Neural progenitor cell (in vitro differentiated cells): ENCODE data around the gene NCOA4. TPM values are rescaled to one million over a fixed set of nuclear protein-coding genes. Genes with fewer than 3 reads are reported as not detected.
A peak's percentile ranks its signal among the peaks of the same experiment; 100 is the strongest.

Source experiments
- DNase-seq: peaks from one replicate; pipeline ENCODE4 v3.0.0-alpha.2; 2016; ENCODE audit warnings: low spot score
- H2AFZ ChIP-seq: fragments of 200-600 bp; sonication (generic); replicated peaks from 2 replicates; pipeline ENCODE4 v1.6.1; 2016; ENCODE audit warnings: antibody characterized with exemption
- H3F3A ChIP-seq: fragments of 200-600 bp; sonication (generic); 2 replicates; pipeline ENCODE4 v1.6.1; 2016; ENCODE audit warnings: antibody characterized with exemption, low read depth
- H3K27ac ChIP-seq: fragments of 200-600 bp; sonication (generic); 2 replicates; pipeline ENCODE4 v1.5.1; 2016; ENCODE audit warnings: mild to moderate bottlenecking
- H3K27me3 ChIP-seq: fragments of 200-600 bp; sonication (generic); 2 replicates; pipeline ENCODE4 v1.6.1; 2016; ENCODE audit warnings: mild to moderate bottlenecking, moderate library complexity
- H3K36me3 ChIP-seq: fragments of 200-600 bp; sonication (generic); 2 replicates; pipeline ENCODE4 v1.5.1; 2016
- H3K4me1 ChIP-seq: fragments of 200-600 bp; sonication (generic); 2 replicates; pipeline ENCODE4 v1.6.1; 2016; ENCODE audit warnings: mixed run types
- H3K4me2 ChIP-seq: fragments of 200-600 bp; sonication (generic); 2 replicates; pipeline ENCODE4 v1.6.1; 2016
- H3K4me3 ChIP-seq: fragments of 200-600 bp; sonication (generic); 2 replicates; pipeline ENCODE4 v1.5.1; 2016
- H3K79me2 ChIP-seq: fragments of 200-600 bp; sonication (generic); 2 replicates; pipeline ENCODE4 v1.6.1; 2016; ENCODE audit warnings: low read depth
- H3K9ac ChIP-seq: fragments of 200-600 bp; sonication (generic); 2 replicates; pipeline ENCODE4 v1.6.1; 2016
- H3K9me3 ChIP-seq: fragments of 200-600 bp; sonication (generic); 2 replicates; pipeline ENCODE4 v1.5.1; 2016; ENCODE audit warnings: low read depth
- H4K20me1 ChIP-seq: fragments of 200-600 bp; sonication (generic); 2 replicates; pipeline ENCODE4 v1.6.1; 2016; ENCODE audit warnings: low read depth
- H3K27ac Mint-ChIP-seq: 3 replicates; pipeline ENCODE4 v1.8.0; 2021; ENCODE audit warnings: mixed read lengths
- H3K27me3 Mint-ChIP-seq: 2 replicates; pipeline ENCODE4 v1.8.0; 2022; ENCODE audit warnings: low read depth, mild to moderate bottlenecking, inconsistent platforms, moderate library complexity, mixed read lengths; ENCODE audit not compliant: insufficient read depth
- H3K36me3 Mint-ChIP-seq: 3 replicates; pipeline ENCODE4 v1.8.0; 2021; ENCODE audit warnings: mixed read lengths
- H3K4me1 Mint-ChIP-seq: 3 replicates; pipeline ENCODE4 v1.8.0; 2021; ENCODE audit warnings: mixed read lengths
- H3K4me3 Mint-ChIP-seq: 3 replicates; pipeline ENCODE4 v1.8.0; 2021; ENCODE audit warnings: mild to moderate bottlenecking, moderate library complexity, mixed read lengths
- H3K9me3 Mint-ChIP-seq: 3 replicates; pipeline ENCODE4 v1.8.0; 2020; ENCODE audit warnings: mixed read lengths
- EZH2 ChIP-seq: fragments of 200-600 bp; sonication (generic); IDR thresholded peaks from 2 replicates; pipeline ENCODE4 v1.6.1; 2017; ENCODE audit warnings: antibody characterized with exemption, mild to moderate bottlenecking, moderate library complexity
- EZH2phosphoT487 ChIP-seq: fragments of 200-600 bp; sonication (generic); IDR thresholded peaks from 2 replicates; pipeline ENCODE4 v1.6.1; 2017; ENCODE audit warnings: antibody characterized with exemption
- total RNA-seq: library from RNA; depleted of rRNA; stranded (reverse); fragments of >200 nt; gene quantifications from 2 replicates; pipeline ENCODE4 v1.2.3, GENCODE V29; 2015; ENCODE audit warnings: low replicate concordance
- TF ChIP-seq, protein P1 (sequence below): fragments of 200-600 bp; sonication (generic); IDR thresholded peaks from 2 replicates; pipeline ENCODE4 v1.5.1; 2017; ENCODE audit warnings: antibody characterized with exemption, mild to moderate bottlenecking

Gene NCOA4
- total RNA-seq, 1 donor from 2014 or later: 91.7 TPM

DNA sequence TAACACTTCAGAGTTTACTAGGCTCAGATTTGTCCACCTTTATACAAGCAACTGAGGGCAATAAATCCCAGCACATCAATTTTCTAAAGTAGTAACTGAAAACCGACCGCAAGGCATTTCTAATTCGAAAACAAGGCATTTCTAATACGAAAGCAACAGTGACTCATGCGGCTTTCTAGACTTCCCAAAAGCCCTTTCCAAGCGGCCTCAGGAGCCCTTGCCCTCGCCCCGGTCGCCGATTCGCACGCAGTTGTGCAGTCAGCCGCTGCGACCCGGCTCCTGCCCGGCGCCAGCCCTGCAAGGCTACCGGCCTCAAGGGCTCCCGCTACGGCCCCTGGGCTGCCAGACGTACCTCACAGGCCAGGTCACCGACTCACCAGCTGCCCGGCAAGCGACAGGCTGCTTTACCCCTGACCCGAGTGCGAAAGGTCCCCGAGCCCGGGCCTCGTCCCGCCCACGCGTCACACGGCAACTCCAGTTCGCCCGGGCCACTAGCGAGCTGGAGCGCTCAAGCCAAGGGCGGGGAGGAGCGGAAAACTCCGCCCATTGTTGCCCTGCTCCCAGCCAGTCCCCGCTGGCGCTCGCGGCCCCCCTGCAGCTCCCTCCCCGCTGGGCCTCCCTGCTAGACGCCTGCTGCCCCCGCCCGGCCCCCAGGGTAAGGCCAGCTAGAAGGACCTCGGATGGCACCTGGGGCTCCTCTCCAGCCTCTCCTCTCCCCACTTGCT is 7.3 kb downstream of the NCOA4 start:
- Mint-ChIP-seq H3K36me3 (peaks cover 4% of the 10 kb centered on the region), H3K4me3 (peak overlapping the region; percentile 86), H3K27me3 (no peaks in the 10 kb centered on the region), H3K4me1 (peaks cover 21% of the 10 kb centered on the region), H3K27ac (peak overlapping the region; percentile 51), H3K9me3 (no peaks in the 10 kb centered on the region)
- H3K9me3 ChIP-seq: no peaks in the 10 kb centered on the region
- peaks cover 63% of the 10 kb centered on the region for H3K79me2 ChIP-seq
- no peak overlapping the region for H3K9ac ChIP-seq
- no peaks in the 10 kb centered on the region for H3K4me1 ChIP-seq
- no peak overlapping the region for H3K27ac ChIP-seq
- no peaks in the 10 kb centered on the region for H3K36me3 ChIP-seq
- no peak overlapping the region for H2AFZ ChIP-seq
- peak overlapping the region; percentile 85 for H3K4me2 ChIP-seq
- DNase-seq: peak; percentile 93
- no peaks in the 10 kb centered on the region for H3K27me3 ChIP-seq
- H3K4me3 ChIP-seq: peak overlapping the region; percentile 50
- no peak for TF ChIP-seq EZH2
- TF ChIP-seq, protein P1, sequence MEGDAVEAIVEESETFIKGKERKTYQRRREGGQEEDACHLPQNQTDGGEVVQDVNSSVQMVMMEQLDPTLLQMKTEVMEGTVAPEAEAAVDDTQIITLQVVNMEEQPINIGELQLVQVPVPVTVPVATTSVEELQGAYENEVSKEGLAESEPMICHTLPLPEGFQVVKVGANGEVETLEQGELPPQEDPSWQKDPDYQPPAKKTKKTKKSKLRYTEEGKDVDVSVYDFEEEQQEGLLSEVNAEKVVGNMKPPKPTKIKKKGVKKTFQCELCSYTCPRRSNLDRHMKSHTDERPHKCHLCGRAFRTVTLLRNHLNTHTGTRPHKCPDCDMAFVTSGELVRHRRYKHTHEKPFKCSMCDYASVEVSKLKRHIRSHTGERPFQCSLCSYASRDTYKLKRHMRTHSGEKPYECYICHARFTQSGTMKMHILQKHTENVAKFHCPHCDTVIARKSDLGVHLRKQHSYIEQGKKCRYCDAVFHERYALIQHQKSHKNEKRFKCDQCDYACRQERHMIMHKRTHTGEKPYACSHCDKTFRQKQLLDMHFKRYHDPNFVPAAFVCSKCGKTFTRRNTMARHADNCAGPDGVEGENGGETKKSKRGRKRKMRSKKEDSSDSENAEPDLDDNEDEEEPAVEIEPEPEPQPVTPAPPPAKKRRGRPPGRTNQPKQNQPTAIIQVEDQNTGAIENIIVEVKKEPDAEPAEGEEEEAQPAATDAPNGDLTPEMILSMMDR: no peak
- TF ChIP-seq EZH2phosphoT487: no peak
- H4K20me1 ChIP-seq: peaks cover 55% of the 10 kb centered on the region
- peaks cover 15% of the 10 kb centered on the region for H3F3A ChIP-seq

DNA sequence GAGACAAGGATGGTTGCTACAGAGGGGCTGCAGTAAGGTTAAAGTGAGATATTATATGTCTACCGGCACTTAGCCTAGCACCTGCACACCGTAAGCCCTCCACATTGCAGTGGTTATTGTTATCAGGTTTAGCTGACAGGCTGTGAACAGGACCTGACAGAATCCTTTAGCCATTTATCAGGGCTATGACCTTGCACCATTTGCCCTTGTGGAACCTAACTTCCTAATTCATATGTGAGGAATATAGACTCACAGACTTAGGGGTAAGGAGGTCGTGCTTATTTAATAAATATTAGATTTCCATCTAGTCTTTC is 10.1 kb downstream of the NCOA4 start:
- no peak overlapping the region for H3K27ac Mint-ChIP-seq
- no peak overlapping the region for H3K27ac ChIP-seq
- DNase-seq: no peak
- H3K4me2 ChIP-seq: no peak overlapping the region
- TF ChIP-seq, protein P1: no peak
- no peak for TF ChIP-seq EZH2
- TF ChIP-seq EZH2phosphoT487: no peak
- no peak overlapping the region for H2AFZ ChIP-seq
- peaks cover 12% of the 10 kb centered on the region for H3K4me1 Mint-ChIP-seq
- H3K79me2 ChIP-seq: peaks cover 56% of the 10 kb centered on the region
- H3K27me3 ChIP-seq: no peaks in the 10 kb centered on the region
- no peaks in the 10 kb centered on the region for H3K9me3 Mint-ChIP-seq
- H3F3A ChIP-seq: peaks cover 15% of the 10 kb centered on the region
- H3K4me1 ChIP-seq: no peaks in the 10 kb centered on the region
- H4K20me1 ChIP-seq: peaks cover 42% of the 10 kb centered on the region
- H3K9me3 ChIP-seq: no peaks in the 10 kb centered on the region
- peaks cover 2% of the 10 kb centered on the region for H3K36me3 Mint-ChIP-seq
- H3K9ac ChIP-seq: no peak overlapping the region
- H3K4me3 Mint-ChIP-seq: no peak overlapping the region
- no peaks in the 10 kb centered on the region for H3K36me3 ChIP-seq
- no peak overlapping the region for H3K4me3 ChIP-seq
- H3K27me3 Mint-ChIP-seq: no peaks in the 10 kb centered on the region

DNA sequence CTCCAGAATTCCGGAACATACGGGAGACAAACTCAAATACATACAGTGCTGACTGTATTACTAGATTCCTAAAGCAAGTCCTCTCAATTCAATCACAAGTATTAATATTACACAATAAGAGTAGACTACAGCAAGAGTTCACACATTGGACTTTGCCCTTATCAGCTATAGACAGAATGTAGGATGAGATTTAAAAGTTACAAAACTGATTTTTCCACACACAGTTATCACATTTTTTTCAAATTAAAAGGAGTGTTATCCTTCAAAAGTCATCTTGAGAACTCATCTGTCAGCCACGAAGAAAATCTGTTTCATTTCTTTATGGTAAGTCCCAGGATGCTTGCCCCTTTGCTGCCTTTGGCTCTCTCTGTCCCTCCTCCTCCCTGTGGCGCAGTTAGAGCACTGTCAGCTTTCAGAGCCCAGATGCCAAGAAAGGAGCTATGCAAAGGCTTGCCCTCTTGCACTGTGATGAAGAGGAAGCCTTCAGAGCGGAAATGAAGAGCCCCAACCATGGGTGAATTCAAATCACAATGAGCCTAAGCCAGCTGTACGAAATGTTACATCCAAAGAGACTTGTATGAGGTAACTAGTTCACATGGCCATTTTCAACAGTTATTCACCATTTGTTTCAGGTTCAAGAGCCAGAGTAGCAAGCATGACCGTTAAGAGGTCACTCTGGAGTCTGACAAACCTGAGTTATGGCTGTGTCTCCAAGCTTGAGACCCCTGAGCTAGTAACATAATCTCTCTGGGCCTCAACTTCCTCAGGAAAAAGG is 10.7 kb downstream of the NCOA4 start:
- Histone ChIP-seq H3K9me3 (no peaks in the 10 kb centered on the region), H3K27me3 (no peaks in the 10 kb centered on the region), H3K4me2 (no peak overlapping the region), H3K4me1 (no peaks in the 10 kb centered on the region), H3F3A (peaks cover 13% of the 10 kb centered on the region), H3K4me3 (no peak overlapping the region), H3K79me2 (peaks cover 56% of the 10 kb centered on the region), H3K36me3 (no peaks in the 10 kb centered on the region), H3K27ac (no peak overlapping the region), H3K9ac (no peak overlapping the region), H2AFZ (no peak overlapping the region), H4K20me1 (peaks cover 36% of the 10 kb centered on the region)
- Mint-ChIP-seq H3K36me3 (peaks cover 5% of the 10 kb centered on the region), H3K4me1 (peaks cover 10% of the 10 kb centered on the region), H3K9me3 (no peaks in the 10 kb centered on the region), H3K27ac (peak overlapping the region; percentile 69), H3K27me3 (no peaks in the 10 kb centered on the region), H3K4me3 (peak overlapping the region; percentile 57)
- TF ChIP-seq EZH2: no peak
- TF ChIP-seq EZH2phosphoT487: no peak
- TF ChIP-seq, protein P1: no peak
- DNase-seq: peak; percentile 16
